GM23248 (cell line): ENCODE results near the gene PTMA.

Experiments
- EZH2 ChIP-seq: fragments of 200-600 bp; sonication (generic); IDR thresholded peaks from 2 replicates; pipeline ENCODE4 v1.6.1; 2018; ENCODE audit warnings: antibody characterized with exemption, mild to moderate bottlenecking; ENCODE audit not compliant: insufficient read depth, poor library complexity, severe bottlenecking
- EZH2phosphoT487 ChIP-seq: fragments of 200-600 bp; sonication (generic); IDR thresholded peaks from 2 replicates; pipeline ENCODE4 v1.6.1; 2018; ENCODE audit warnings: antibody characterized with exemption, moderate library complexity, mild to moderate bottlenecking, low read depth; ENCODE audit not compliant: insufficient read depth

DNA sequence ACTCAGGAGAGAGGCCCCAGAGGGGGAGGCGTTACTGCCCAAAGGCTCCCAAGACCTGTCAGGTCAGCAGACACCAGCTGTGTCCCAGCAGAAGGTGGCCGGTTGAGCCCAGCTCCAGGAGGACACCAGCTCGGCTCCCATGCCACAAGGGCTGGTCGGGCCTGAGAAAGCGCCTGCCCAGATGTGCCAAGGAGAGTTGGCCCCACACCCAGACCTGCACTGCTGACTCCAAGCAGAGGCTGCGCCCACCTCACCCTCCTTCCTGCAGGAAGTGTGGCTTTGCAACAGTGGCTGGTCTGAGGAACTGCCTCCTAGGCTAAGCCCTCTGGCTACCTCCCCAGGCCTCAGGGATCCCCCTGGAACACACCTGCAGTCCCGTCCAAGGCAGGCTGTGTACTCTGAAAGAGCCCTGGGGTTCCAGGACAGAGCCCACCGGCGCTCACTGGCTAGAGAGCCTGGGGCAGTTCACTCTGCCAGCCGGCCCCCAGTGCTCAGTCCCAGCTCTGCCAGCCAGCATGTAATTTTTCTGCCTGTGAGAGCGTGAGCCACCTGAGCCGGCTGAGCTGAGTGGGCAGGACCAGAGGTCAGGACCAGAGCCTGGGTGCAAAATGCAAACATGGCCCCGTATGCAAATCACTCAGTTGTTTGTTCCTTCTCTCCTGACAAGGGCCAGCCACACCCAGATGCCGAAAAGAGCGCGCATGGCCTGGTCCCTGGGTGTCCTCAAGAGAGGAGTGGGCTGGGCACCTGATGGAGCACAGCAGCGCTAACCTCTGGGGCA is 36.9 kb upstream of the PTMA start:
- TF ChIP-seq EZH2 (no peak), EZH2phosphoT487 (no peak)
